OCI-LY3 (cell line): ENCODE data around the gene CISTR.
A peak's percentile ranks its signal among the peaks of the same experiment; 100 is the strongest.

Source experiments
- H2AFZ ChIP-seq: fragments of 200-600, 300-600 bp; shearing (Covaris generic); 2 replicates; pipeline ENCODE4 v1.6.0; 2014; ENCODE audit warnings: antibody characterized with exemption, low read depth, low read length
- H3K27ac ChIP-seq: fragments of 200-600, 300-600 bp; sonication (generic); 2 replicates; pipeline ENCODE4 v1.5.1; 2014; ENCODE audit warnings: mild to moderate bottlenecking, low read length, moderate library complexity, mixed read lengths
- H3K27me3 ChIP-seq: fragments of 200-600, 300-600 bp; sonication (generic); 2 replicates; pipeline ENCODE4 v1.6.1; 2014; ENCODE audit warnings: low read depth, low read length, mixed read lengths
- H3K36me3 ChIP-seq: fragments of 200-600, 300-600 bp; sonication (generic); replicated peaks from 2 replicates; pipeline ENCODE3; 2014; ENCODE audit warnings: low read depth, low read length, mixed read lengths
- H3K4me1 ChIP-seq: fragments of 300-600, 200-600 bp; sonication (generic); 2 replicates; pipeline ENCODE4 v1.6.1; 2014; ENCODE audit warnings: low read length, mixed read lengths
- H3K4me2 ChIP-seq: fragments of 200-600, 300-600 bp; sonication (generic); 2 replicates; pipeline ENCODE4 v1.6.1; 2014; ENCODE audit warnings: low read length, mixed read lengths
- H3K4me3 ChIP-seq: fragments of 300-600, 200-600 bp; sonication (generic); 2 replicates; pipeline ENCODE4 v1.5.1; 2014; ENCODE audit warnings: antibody characterized with exemption, mild to moderate bottlenecking, low read length, moderate library complexity
- H3K79me2 ChIP-seq: fragments of 300-600, 200-600 bp; shearing (Covaris generic); 2 replicates; pipeline ENCODE4 v1.6.1; 2014; ENCODE audit warnings: mild to moderate bottlenecking, low read length, mixed read lengths
- H3K9ac ChIP-seq: fragments of 300-600, 200-600 bp; shearing (Covaris generic); 2 replicates; pipeline ENCODE4 v1.6.0; 2014; ENCODE audit warnings: mild to moderate bottlenecking, low read length, moderate library complexity
- H3K9me3 ChIP-seq: fragments of 200-600, 300-600 bp; shearing (Covaris generic); 2 replicates; pipeline ENCODE4 v1.6.1; 2014; ENCODE audit warnings: low read length, mixed read lengths; ENCODE audit not compliant: insufficient read depth
- H4K20me1 ChIP-seq: fragments of 200-600, 300-600 bp; sonication (generic); 2 replicates; pipeline ENCODE4 v1.6.1; 2016; ENCODE audit warnings: low read length, mixed read lengths; ENCODE audit not compliant: insufficient read depth
- EZH2phosphoT487 ChIP-seq: fragments of 200-600 bp; shearing (Covaris generic); IDR thresholded peaks from 2 replicates; pipeline ENCODE4 v1.6.1; 2018; ENCODE audit warnings: antibody characterized with exemption, mixed run types, low read depth
- TF ChIP-seq, protein P1 (sequence below): fragments of 200-600, 300-600 bp; sonication (generic); IDR thresholded peaks from 2 replicates; pipeline ENCODE4 v1.5.1; 2014; ENCODE audit warnings: antibody characterized with exemption, low read length, low read depth

CISTR gene

DNA sequence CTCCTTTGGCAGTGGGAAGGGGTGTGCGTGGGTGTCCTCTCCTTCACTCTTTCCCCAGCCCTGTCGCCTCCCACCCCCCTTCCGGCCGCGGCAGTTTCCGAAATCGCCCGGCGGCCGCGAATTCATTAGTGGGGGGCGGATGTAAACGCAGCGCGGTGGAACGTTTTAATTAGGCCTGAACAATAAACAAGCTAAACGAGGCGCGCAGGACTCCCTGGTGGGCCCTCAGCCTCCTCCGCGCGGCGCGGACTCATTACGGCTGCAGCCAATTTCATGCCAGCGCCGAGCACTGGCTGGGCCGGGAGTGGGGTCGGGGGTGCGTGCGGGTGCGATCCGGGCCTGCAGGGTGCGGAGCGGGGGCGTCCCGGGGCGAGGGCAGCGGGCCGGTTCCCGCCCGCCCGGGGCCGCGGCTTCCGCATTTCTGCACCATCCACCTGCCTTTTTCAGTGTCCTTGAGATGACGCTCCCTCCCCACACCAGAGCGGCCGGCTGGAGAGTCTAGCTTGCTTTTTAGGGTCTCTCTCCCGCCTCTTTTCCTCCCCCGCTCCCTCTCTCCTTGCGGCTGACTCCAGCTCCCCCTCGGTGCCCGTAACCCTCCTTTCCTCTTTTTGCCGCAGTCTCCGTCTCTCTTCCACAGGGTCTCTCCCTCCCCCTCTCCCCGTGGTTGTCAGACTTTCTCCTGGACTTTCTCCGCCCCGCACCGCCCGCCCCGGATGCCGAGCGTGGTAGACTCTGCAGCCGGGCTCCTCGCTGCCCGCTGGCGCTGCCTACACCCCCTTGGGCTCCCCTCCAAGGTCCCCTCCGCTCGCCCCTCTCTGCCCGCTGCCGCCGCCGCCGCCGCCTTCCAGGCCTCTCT is at the start of gene CISTR:
Gene CISTR, minus strand, starts transcription at position 644 of the 856 bp plus-strand sequence.
- H4K20me1 ChIP-seq: no peaks in the 10 kb centered on the region
- no peak for TF ChIP-seq EZH2phosphoT487
- TF ChIP-seq, protein P1, sequence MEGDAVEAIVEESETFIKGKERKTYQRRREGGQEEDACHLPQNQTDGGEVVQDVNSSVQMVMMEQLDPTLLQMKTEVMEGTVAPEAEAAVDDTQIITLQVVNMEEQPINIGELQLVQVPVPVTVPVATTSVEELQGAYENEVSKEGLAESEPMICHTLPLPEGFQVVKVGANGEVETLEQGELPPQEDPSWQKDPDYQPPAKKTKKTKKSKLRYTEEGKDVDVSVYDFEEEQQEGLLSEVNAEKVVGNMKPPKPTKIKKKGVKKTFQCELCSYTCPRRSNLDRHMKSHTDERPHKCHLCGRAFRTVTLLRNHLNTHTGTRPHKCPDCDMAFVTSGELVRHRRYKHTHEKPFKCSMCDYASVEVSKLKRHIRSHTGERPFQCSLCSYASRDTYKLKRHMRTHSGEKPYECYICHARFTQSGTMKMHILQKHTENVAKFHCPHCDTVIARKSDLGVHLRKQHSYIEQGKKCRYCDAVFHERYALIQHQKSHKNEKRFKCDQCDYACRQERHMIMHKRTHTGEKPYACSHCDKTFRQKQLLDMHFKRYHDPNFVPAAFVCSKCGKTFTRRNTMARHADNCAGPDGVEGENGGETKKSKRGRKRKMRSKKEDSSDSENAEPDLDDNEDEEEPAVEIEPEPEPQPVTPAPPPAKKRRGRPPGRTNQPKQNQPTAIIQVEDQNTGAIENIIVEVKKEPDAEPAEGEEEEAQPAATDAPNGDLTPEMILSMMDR: no peak
- H3K9me3 ChIP-seq: no peaks in the 10 kb centered on the region
- H3K79me2 ChIP-seq: no peaks in the 10 kb centered on the region
- H3K4me3 ChIP-seq: peak within 1 kb of the TSS; percentile 79
- H2AFZ ChIP-seq: peak within 1 kb of the TSS; percentile 67
- peaks cover 63% of the 10 kb centered on the region for H3K27me3 ChIP-seq
- peaks cover 64% of the 10 kb centered on the region for H3K4me1 ChIP-seq
- peak within 1 kb of the TSS; percentile 90 for H3K4me2 ChIP-seq
- H3K36me3 ChIP-seq: no peaks in the 10 kb centered on the region
- H3K9ac ChIP-seq: peak within 1 kb of the TSS; percentile 73
- H3K27ac ChIP-seq: no peak within 1 kb of the TSS

DNA sequence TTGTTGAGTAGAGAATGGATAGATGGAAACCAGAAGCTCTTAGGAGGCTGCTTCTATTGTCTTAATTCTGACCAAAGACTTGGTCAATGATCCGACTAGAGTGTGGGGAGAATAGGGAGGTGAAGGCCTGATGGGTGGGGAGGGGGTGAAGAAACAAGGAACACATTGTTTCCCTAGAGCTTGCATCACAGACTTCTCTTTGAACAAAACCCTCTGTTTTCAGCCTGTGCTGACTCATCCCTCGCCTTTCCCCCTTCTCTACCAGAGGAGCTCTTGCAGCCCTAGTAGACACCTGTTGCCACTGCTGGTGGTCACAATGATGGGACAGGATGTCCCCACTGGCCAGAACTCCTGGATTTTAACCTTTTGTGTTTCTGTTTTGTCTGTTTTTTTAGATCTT is 46.8 kb upstream of the CISTR start:
- Histone ChIP-seq H3K36me3 (no peaks in the 10 kb centered on the region), H3K27ac (no peak overlapping the region), H3K4me2 (no peak overlapping the region), H3K27me3 (peaks cover 72% of the 10 kb centered on the region), H2AFZ (no peak overlapping the region), H3K9ac (no peak overlapping the region), H3K79me2 (no peaks in the 10 kb centered on the region), H4K20me1 (no peaks in the 10 kb centered on the region), H3K4me3 (no peak overlapping the region), H3K9me3 (no peaks in the 10 kb centered on the region), H3K4me1 (no peaks in the 10 kb centered on the region)
- TF ChIP-seq EZH2phosphoT487: no peak
- TF ChIP-seq, protein P1: no peak

DNA sequence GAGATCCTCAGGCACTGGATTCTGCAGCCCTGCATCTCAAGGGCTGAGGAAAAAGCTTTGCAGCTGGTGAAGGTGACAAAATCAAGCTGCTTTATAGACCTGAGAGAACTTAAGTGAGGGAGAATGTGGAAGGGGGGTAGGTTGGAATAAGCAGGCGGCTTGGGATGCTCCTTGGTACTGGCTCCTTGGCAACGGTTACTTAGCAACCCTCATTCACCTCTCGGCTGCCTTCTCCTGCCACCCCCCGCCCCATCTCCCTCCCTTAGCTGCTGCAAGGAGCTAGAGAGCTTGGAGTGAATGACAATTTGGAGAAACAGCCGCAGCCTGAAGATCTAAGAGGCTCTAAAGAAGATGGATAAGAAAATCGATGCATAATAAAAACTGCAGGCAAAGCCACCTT is 44.1 kb upstream of the CISTR start:
- TF ChIP-seq EZH2phosphoT487: no peak

DNA sequence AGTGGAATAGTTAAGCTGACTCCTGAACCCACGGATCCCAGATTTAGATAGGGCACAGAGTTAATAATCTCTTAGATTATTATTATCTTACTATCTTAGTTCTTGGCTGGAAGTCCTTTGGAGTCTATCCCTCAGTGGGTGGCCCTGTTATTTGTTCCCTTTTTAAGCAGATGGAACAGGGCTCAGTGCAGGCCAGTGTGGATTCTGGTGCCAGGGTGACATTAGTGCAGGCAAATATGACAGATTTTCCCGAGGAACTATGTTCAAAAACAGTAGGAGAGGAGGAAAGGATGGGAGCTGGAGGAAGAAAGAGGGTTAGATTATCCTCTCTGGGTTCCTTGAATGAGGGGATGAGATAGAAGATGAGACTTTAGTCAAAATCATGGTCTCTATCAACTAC is 41.4 kb upstream of the CISTR start:
- Histone ChIP-seq H3K9me3 (no peaks in the 10 kb centered on the region), H3K4me2 (no peak overlapping the region), H3K36me3 (no peaks in the 10 kb centered on the region), H3K4me3 (no peak overlapping the region), H4K20me1 (no peaks in the 10 kb centered on the region), H3K9ac (no peak overlapping the region), H3K79me2 (no peaks in the 10 kb centered on the region), H2AFZ (no peak overlapping the region), H3K4me1 (no peaks in the 10 kb centered on the region), H3K27ac (no peak overlapping the region), H3K27me3 (peaks cover 56% of the 10 kb centered on the region)
- TF ChIP-seq, protein P1: no peak
- TF ChIP-seq EZH2phosphoT487: no peak

More for the DNA sequence above, 44.1 kb upstream of the CISTR start:
- Histone ChIP-seq H3K79me2 (no peaks in the 10 kb centered on the region), H3K27me3 (peaks cover 54% of the 10 kb centered on the region), H3K9me3 (no peaks in the 10 kb centered on the region), H3K9ac (no peak overlapping the region), H3K4me3 (no peak overlapping the region), H3K36me3 (no peaks in the 10 kb centered on the region), H2AFZ (no peak overlapping the region), H3K27ac (no peak overlapping the region), H4K20me1 (no peaks in the 10 kb centered on the region), H3K4me1 (no peaks in the 10 kb centered on the region), H3K4me2 (no peak overlapping the region)
